Stimulated activated CD4-positive, alpha-beta T cell treated with anti-CD3 and anti-CD28 coated beads, Interleukin-12 subunit alpha, Interleukin-12 subunit beta, amount 100 ng/mL, for 4 hours (primary cell): Measurements from ENCODE around the gene ATF5.
"Not testable (repeated sequence)": the region's sequence is repeated elsewhere in the genome, so short reads cannot be mapped to it uniquely, and the experiment has no call there.

Experiments
- DNase-seq: peaks from one replicate; pipeline ENCODE4 v3.0.0-alpha.2; 2020

ATF5 gene

GRCh38 chr19:49923055-49924003 is 5.7 kb upstream of the ATF5 start:
- DNase-seq: no peak

GRCh38 chr19:49924004-49924880 is 4.8 kb upstream of the ATF5 start:
- no peak for DNase-seq

GRCh38 chr19:49924881-49925210 is 4.2 kb upstream of the ATF5 start:
- DNase-seq: not testable (repeated sequence)

GRCh38 chr19:49925486-49925885 is 3.5 kb upstream of the ATF5 start:
- no peak for DNase-seq

DNA sequence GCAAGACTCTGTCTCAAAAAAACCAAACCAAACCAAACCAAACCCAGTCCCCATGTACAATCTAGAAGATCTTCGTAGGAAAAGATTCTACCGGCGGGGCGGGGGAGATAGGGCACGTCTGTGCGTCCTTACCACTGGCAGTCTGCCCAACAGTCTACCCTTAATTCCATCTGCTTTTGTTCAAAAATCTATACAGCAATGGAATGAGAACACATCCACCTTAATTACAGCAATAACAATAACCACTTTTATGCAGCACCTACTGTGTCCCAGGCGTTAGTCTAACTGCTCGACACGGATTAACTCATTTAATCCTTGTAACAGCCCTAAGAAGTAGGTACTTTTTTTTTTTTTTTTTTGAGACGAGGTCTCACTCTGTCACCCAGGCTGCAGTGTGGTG is 2.5 kb upstream of the ATF5 start:
- no peak for DNase-seq

- DNase-seq: no peak
Observed at GRCh38 chr19:49927526-49928264, 1.3 kb upstream of the ATF5 start.

DNA sequence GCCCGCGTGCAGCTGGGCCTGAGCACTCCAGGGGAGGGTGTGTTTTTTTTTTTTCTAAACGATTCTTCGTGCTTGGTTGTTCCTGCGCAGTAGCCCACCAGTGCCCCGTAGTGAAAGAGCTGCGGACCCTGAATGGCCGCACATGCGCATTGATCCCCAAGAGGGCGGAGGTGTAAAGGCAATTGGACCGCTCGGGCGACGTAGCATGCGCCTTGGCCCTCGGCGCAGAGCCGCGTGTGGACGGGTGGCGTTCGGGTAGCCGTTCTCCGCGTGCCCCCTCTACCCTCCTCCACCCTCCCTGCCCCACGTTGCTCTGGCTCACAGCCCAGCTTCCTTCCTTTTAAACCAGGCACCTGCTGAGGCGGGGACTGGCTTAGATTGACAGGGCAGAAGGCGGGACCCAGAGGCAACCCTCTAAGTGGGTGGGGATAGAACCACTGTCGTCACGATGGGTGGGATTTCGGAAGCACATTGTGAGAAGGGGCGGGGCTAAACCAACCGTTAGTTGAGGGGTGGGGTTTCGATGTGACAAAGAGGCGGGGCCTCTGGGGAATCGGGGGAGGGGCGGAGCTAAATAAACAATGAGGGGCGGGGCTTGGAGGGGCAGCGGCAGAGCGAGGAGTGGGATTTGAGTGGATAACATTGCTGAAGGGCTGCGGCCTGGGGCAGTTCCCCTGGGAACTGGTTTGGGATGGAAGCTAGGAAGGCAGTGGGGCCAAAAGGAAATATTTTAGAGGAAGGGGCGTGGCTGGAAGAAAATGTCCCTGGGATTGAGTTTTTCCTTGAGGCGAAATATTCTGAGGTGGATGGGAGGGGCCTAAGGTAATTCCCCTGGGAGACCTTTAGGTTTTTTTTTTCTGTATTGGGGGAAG is 842 bp downstream of the ATF5 start:
- DNase-seq: peak; percentile 85

DNA sequence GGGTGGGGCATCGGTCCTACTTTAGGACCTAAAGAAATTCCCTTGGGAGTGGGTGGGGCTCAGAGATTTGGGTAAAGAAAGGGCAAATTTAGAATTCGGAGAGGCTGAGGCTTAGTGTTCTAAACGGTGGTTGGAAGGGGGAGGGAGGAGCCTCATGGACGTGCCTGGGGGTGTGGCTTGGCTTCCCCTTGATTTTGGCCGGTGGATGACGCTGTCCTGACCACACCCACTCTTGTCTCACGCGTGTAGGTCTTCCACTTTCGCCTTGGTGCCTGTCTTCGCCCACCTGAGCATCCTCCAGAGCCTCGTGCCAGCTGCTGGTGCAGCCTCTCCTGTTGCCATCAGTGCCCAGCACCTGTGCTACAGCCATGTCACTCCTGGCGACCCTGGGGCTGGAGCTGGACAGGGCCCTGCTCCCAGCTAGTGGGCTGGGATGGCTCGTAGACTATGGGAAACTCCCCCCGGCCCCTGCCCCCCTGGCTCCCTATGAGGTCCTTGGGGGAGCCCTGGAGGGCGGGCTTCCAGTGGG is 1.5 kb downstream of the ATF5 start:
- no peak for DNase-seq

GRCh38 chr19:49931293-49932040 is 2.5 kb downstream of the ATF5 start:
- no peak for DNase-seq

GRCh38 chr19:49932041-49932451 is 3.0 kb downstream of the ATF5 start:
- no peak for DNase-seq

GRCh38 chr19:49932731-49933131 is 3.7 kb downstream of the ATF5 start:
- no peak for DNase-seq

DNA sequence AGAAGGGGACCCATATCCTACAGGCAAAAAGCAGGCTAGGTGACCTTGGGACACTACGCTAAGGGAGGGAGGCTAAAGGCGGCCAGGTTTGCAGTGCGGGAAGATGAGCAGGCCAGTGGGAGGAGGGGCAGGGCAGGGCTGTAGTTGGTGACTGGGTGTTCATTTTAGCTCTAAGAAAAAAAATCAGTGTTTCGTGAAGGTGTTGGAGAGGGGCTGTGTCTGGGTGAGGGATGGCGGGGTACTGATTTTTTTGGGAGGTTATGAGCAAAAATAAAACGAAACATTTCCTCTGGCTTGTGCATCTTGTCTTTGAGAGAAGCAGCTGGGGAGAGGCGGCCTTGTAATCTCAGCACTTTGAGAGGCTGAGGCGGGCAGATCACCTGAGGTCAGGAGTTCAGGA is 4.6 kb downstream of the ATF5 start:
- DNase-seq: no peak

DNA sequence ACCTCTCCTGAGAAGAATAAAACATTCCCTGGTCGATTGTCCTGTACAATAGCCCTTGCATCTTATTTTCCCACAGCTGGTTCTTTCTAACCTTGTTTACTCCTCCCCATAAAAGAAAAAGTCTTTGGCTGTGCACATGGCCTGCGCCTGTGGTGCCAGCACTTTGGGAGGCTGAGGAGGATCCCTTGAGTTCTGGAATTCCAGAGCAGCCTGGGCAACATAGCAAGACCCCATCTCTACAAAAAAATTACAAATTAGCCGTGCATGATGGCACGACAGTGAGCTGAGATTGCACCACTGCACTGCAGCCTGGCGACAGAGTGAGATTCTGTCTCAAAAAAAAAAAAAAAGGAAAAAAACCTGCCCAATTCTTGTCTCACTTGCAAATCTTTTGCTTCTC is 7.5 kb downstream of the ATF5 start:
- no peak for DNase-seq

DNA sequence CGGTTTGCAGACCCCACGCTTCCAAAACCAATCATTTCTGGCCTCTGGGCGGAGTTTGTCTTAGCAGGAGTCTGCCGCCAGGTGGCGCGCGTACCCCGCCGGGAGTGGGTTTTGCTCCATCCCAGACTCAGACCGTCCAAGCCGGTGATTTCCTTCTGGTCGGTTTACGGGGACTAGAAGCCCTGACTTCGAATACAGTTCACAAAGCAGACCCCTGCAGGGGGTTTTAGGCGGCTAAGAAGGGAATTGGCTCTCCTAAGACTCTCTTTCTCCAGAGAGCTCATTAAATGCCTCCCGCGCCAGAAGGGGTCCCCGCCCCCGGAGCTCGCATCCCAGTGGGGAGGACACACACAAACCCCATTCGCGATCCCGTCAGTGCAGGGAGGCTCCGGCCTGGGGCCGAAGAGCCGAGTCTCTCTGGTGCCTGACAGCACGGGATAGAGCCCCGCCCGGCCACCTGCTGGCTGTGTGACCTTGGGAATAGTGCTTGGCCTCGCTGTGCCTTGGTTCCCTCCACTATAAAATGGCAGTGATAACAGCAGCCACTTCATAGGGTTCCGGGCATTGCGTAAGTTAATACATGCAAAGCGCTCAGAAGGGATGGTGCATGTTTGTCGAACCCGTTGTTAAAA is 8.9 kb downstream of the ATF5 start:
- DNase-seq: peak; percentile 79

DNA sequence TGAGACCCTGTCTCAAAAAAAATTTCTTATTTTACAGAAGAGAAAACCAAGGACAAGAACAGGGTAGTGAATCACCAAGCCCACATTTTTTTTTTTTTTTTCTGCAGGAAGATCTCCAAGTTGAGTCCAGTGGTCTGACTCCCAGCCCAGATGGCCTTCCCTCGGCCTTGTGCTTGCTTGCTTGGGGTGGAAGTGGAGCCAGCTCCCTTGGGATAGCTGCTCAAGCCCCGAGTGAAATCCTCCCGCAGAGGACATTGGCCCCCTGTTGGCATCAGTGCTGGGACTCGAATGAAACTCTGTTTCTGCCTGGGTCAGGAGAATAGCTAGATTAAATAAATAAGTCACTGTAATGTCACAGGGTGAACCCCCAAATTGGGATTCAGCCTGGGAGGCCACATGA is 9.7 kb downstream of the ATF5 start:
- no peak for DNase-seq

DNA sequence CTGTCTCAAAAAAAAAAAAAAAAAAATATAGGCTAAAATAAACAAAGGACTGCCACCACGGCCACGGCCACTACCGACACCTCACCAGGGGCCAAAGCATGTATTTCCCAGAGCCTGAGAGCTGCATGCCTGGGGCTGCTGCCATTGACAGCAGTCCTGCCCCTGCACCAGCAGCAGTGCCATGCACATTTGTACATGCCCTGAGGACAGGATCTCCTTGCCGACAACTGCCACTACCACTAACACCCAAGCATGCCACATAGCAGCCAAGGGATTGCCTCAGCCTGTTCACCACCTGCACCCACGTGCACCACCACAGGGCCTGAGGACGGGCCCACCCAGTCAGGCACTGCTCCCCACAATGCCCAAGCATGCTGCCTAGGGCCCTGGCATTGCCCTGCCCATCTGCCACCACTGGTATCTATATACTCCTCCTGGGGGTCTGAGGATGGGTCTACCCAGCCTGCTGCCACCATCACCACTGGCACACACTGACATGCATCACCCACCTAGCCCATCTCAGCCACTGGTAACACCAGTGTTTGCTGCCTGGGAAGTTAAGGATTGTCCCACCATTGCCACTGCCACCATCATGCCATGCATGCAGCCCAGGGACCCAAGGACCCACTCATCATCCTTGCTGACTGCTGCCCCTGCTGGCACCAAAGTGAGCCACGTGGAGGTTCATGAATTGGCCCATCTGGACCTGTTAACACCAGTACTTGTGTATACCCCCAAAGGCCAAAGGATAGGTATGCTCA is 10.9 kb downstream of the ATF5 start:
- no peak for DNase-seq

DNA sequence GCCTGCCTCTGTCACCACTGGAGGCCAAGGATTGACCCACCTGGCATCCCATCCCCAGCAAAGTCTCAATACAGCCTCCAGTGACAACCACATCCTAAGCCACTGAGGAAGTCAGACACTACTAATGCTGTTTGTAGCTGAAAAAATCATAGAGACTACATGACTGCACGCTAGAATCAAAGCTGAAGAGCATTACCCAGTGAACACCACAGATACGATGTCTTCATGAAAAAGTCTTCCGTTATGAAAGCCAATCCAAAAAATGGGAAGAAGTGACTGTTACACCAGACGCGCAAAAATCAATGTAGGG is 11.4 kb downstream of the ATF5 start:
- DNase-seq: no peak

DNA sequence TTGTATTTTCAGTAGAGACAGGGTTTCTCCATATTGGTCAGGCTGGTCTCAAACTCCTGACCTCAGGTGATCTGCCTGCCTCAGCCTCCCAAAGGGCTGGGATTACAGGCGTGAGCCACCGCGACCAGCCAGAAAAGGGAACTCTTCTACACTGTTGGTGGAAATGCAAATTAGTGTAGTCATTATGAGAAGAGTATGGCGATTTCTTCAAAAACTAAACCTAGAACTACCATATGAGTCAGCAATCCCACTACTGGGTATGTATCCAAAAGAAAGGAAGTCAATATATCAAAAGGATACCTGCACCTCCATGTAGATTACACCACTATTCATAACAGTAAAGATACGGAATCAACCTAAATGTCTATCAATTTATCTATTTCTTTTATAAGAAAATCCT is 15.6 kb downstream of the ATF5 start:
- not testable (repeated sequence) for DNase-seq

DNA sequence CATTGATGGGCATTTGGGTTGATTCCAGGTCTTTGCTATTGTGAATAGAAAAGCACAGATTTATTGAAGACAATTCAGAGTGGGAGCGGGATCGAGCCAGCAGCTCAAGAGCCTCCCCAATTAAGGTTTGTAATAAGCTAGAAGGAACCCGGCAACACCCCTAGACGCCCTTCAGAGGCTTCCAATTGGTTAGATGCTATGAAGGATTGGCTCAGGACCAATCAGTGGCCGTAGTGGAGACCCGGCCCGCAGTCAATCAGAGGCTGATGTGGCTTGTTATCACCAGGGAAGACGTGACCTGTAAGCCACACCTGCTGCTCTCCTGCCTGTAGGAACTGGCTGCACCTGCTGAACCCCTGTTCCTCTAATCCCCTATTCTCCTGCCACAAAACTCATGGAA is 17.4 kb downstream of the ATF5 start:
- no peak for DNase-seq
